HL-60 (cell line): ENCODE data around the gene ITIH5.

ENCODE experiments used
- CTCF ChIP-seq: IDR thresholded peaks from one replicate; pipeline ENCODE4 v1.5.1; 2011; ENCODE audit warnings: low read length, control low read depth, inconsistent platforms; ENCODE audit not compliant: insufficient read depth
- GABPA ChIP-seq: IDR thresholded peaks from 2 replicates; pipeline ENCODE4 v1.6.1; 2012; ENCODE audit warnings: low read depth
- POLR2AphosphoS5 ChIP-seq: IDR thresholded peaks from 2 replicates; pipeline ENCODE4 v1.6.1; 2012; ENCODE audit warnings: low read depth
- REST ChIP-seq: IDR thresholded peaks from 2 replicates; pipeline ENCODE4 v1.6.1; 2012; ENCODE audit warnings: low read depth; ENCODE audit not compliant: insufficient replicate concordance
- SPI1 ChIP-seq: IDR thresholded peaks from 2 replicates; pipeline ENCODE4 v1.6.1; 2012; ENCODE audit warnings: low read depth, mild to moderate bottlenecking, borderline replicate concordance

GRCh38 chr10:7649673-7650300 lies 17.0 kb downstream of the ITIH5 start:
- TF ChIP-seq CTCF (no peak), POLR2AphosphoS5 (no peak), GABPA (no peak), REST (no peak), SPI1 (no peak)
